Hepatocyte (in vitro differentiated cells): ENCODE results near the gene RNF217. TPM values are rescaled to one million over a fixed set of nuclear protein-coding genes. Genes with fewer than 3 reads are reported as not detected.
"Not testable (repeated sequence)": the region's sequence is repeated elsewhere in the genome, so short reads cannot be mapped to it uniquely, and the experiment has no call there.

Source experiments
- DNase-seq: peaks from one replicate; pipeline ENCODE4 v3.0.0-alpha.2; 2016; ENCODE audit warnings: low spot score
- H2AFZ ChIP-seq: fragments of 200-600 bp; sonication (generic); 2 replicates; pipeline ENCODE4 v1.6.0; 2016; ENCODE audit warnings: antibody characterized with exemption, mild to moderate bottlenecking
- H3K27ac ChIP-seq: fragments of 200-600 bp; sonication (generic); 2 replicates; pipeline ENCODE4 v1.5.1; 2016; ENCODE audit warnings: mild to moderate bottlenecking
- H3K27me3 ChIP-seq: fragments of 200-600 bp; sonication (generic); 2 replicates; pipeline ENCODE4 v1.6.1; 2016
- H3K36me3 ChIP-seq: fragments of 200-600 bp; sonication (generic); replicated peaks from 2 replicates; pipeline ENCODE4 v1.5.1; 2016; ENCODE audit warnings: low read depth; ENCODE audit not compliant: insufficient read depth
- H3K4me1 ChIP-seq: fragments of 200-600 bp; sonication (generic); 2 replicates; pipeline ENCODE4 v1.5.1; 2016; ENCODE audit warnings: mild to moderate bottlenecking, moderate library complexity; ENCODE audit not compliant: insufficient read depth
- H3K4me2 ChIP-seq: fragments of 200-600 bp; sonication (generic); 2 replicates; pipeline ENCODE4 v1.6.0; 2016
- H3K4me3 ChIP-seq: fragments of 200-600 bp; sonication (generic); 2 replicates; pipeline ENCODE4 v1.5.1; 2016; ENCODE audit warnings: mild to moderate bottlenecking
- H3K79me2 ChIP-seq: fragments of 200-600 bp; sonication (generic); 2 replicates; pipeline ENCODE4 v1.6.0; 2017; ENCODE audit warnings: mild to moderate bottlenecking
- H3K9me2 ChIP-seq: fragments of 200-600 bp; sonication (generic); replicated peaks from 2 replicates; pipeline ENCODE4 v1.6.0; 2017; ENCODE audit warnings: mild to moderate bottlenecking; ENCODE audit not compliant: insufficient read depth
- H3K9me3 ChIP-seq: fragments of 200-600 bp; sonication (generic); 2 replicates; pipeline ENCODE4 v1.5.1; 2016; ENCODE audit warnings: low read depth, mild to moderate bottlenecking
- H4K20me1 ChIP-seq: fragments of 200-600 bp; sonication (generic); 2 replicates; pipeline ENCODE4 v1.6.0; 2016; ENCODE audit warnings: mild to moderate bottlenecking; ENCODE audit not compliant: insufficient read depth, poor library complexity, severe bottlenecking
- CTCF ChIP-seq: fragments of 200-600 bp; sonication (generic); IDR thresholded peaks from 2 replicates; pipeline ENCODE4 v1.5.1; 2016; ENCODE audit warnings: antibody characterized with exemption, mild to moderate bottlenecking; ENCODE audit not compliant: poor library complexity
- EZH2 ChIP-seq: fragments of 200-600 bp; sonication (generic); IDR thresholded peaks from 2 replicates; pipeline ENCODE4 v1.6.1; 2016; ENCODE audit warnings: antibody characterized with exemption, mild to moderate bottlenecking, borderline replicate concordance
- EZH2phosphoT487 ChIP-seq: fragments of 200-600 bp; sonication (generic); IDR thresholded peaks from one replicate; pipeline ENCODE4 v1.6.1; 2018; ENCODE audit warnings: antibody characterized with exemption, mild to moderate bottlenecking, low read depth, moderate library complexity; ENCODE audit not compliant: unreplicated experiment, severe bottlenecking
- WGBS: methylation state at CpG from one replicate; pipeline ENCODE4 v1.1.6; 2016; ENCODE audit warnings: low lambda C conversion rate; ENCODE audit errors: missing lambda C conversion rate; 5-methylcytosine and 5-hydroxymethylcytosine counted together
- polyA plus RNA-seq: library from polyadenylated mRNA; unstranded; fragments of >200 nt; fragmentation: Nextera tagmentation; extraction: Ambion mirVana; gene quantifications from 2 replicates; pipeline ENCODE4 v1.2.1, GENCODE V29; 2016
- total RNA-seq: library from RNA; depleted of rRNA; stranded (reverse); fragments of >200 nt; gene quantifications from 2 replicates; pipeline ENCODE4 v1.2.3, GENCODE V29; 2014

RNF217 gene
- total and polyA plus RNA-seq, 2 experiments from 2014 or later: 8.8 to 18.4 TPM

GRCh38 chr6:124963831-124964763 lies 1.9 kb downstream of the RNF217 start:
- Histone ChIP-seq H3K27ac (peak overlapping the region; percentile 81), H3K9me2 (no peaks in the 10 kb centered on the region), H3K9me3 (no peaks in the 10 kb centered on the region), H3K4me2 (peak overlapping the region; percentile 89), H3K79me2 (peaks cover 65% of the 10 kb centered on the region), H4K20me1 (peaks cover 4% of the 10 kb centered on the region), H3K4me1 (peaks cover 24% of the 10 kb centered on the region), H2AFZ (peak overlapping the region; percentile 41), H3K36me3 (no peaks in the 10 kb centered on the region), H3K4me3 (peak overlapping the region; percentile 27), H3K27me3 (no peaks in the 10 kb centered on the region)
- peak; percentile 37 for DNase-seq
- WGBS: 22% methylated on average over 6 of the region's 6 CpGs
- TF ChIP-seq EZH2phosphoT487: no peak
- no peak for TF ChIP-seq EZH2
- no peak for TF ChIP-seq CTCF

GRCh38 chr6:124964764-124965105 lies 2.5 kb downstream of the RNF217 start:
- H3K9me2 ChIP-seq: no peaks in the 10 kb centered on the region
- no peak for DNase-seq
- peak overlapping the region; percentile 81 for H3K27ac ChIP-seq
- no peaks in the 10 kb centered on the region for H3K9me3 ChIP-seq
- peaks cover 71% of the 10 kb centered on the region for H3K79me2 ChIP-seq
- H3K4me2 ChIP-seq: peak overlapping the region; percentile 89
- H4K20me1 ChIP-seq: peaks cover 4% of the 10 kb centered on the region
- peaks cover 24% of the 10 kb centered on the region for H3K4me1 ChIP-seq
- WGBS: 37% methylated on average over 3 of the region's 3 CpGs
- no peaks in the 10 kb centered on the region for H3K27me3 ChIP-seq
- no peak for TF ChIP-seq CTCF
- no peak for TF ChIP-seq EZH2phosphoT487
- no peak for TF ChIP-seq EZH2
- H3K36me3 ChIP-seq: no peaks in the 10 kb centered on the region
- no peak overlapping the region for H2AFZ ChIP-seq
- peak overlapping the region; percentile 27 for H3K4me3 ChIP-seq

GRCh38 chr6:124965424-124965850 lies 3.2 kb downstream of the RNF217 start:
- H3K27ac ChIP-seq, DNase-seq, H3K4me3 ChIP-seq, H3K9me3 ChIP-seq, H2AFZ ChIP-seq, H3K27me3 ChIP-seq, H3K9me2 ChIP-seq, H3K36me3 ChIP-seq, H4K20me1 ChIP-seq: not testable (repeated sequence)
- peak overlapping the region; percentile 89 for H3K4me2 ChIP-seq
- H3K79me2 ChIP-seq: peaks cover 77% of the 10 kb centered on the region
- peaks cover 24% of the 10 kb centered on the region for H3K4me1 ChIP-seq
- 74% methylated on average over 3 of the region's 3 CpGs for WGBS

GRCh38 chr6:124967444-124967843 lies 5.2 kb downstream of the RNF217 start:
- Histone ChIP-seq H3K4me3 (no peak overlapping the region), H3K27me3 (no peaks in the 10 kb centered on the region), H3K4me1 (peaks cover 18% of the 10 kb centered on the region), H3K79me2 (peaks cover 88% of the 10 kb centered on the region), H2AFZ (no peak overlapping the region), H3K36me3 (no peaks in the 10 kb centered on the region), H3K9me3 (no peaks in the 10 kb centered on the region), H3K27ac (no peak overlapping the region), H3K4me2 (no peak overlapping the region), H4K20me1 (peaks cover 4% of the 10 kb centered on the region), H3K9me2 (no peaks in the 10 kb centered on the region)
- no peak for DNase-seq
- TF ChIP-seq CTCF: no peak
- no peak for TF ChIP-seq EZH2
- TF ChIP-seq EZH2phosphoT487: no peak
- 100% methylated on average over 1 of the region's 1 CpG for WGBS
